ENCODE results near the gene LGALS7B. TPM values are rescaled to one million over a fixed set of nuclear protein-coding genes. Genes with fewer than 3 reads are reported as not detected.

Gene LGALS7B
- polyA plus RNA-seq, 1 donor from 2014 or later, result not detected

GRCh38 chr19:38815059-38816001, 26.3 kb downstream of the LGALS7B start:
- Histone ChIP-seq H3F3A (ENCODE audit: insufficient read depth, low read length, poor library complexity, severe bottlenecking) (no peaks in the 10 kb centered on the region), H3K27me3 (ENCODE audit: insufficient read depth, low read depth, low read length) (no peaks in the 10 kb centered on the region), H3K79me2 (replicated peaks; ENCODE audit: insufficient read depth, low read length) (no peaks in the 10 kb centered on the region), H3K27ac (ENCODE audit: low read length) (no peak overlapping the region), H2AFZ (ENCODE audit: low read depth, low read length) (no peak overlapping the region), H4K20me1 (ENCODE audit: insufficient read depth) (no peaks in the 10 kb centered on the region), H3K9me3 (ENCODE audit: low read length) (no peaks in the 10 kb centered on the region), H3K9me2 (ENCODE audit: insufficient read depth, low read length) (no peaks in the 10 kb centered on the region), H3K9ac (ENCODE audit: low read length) (no peak overlapping the region), H3K36me3 (ENCODE audit: insufficient read depth, low read length) (no peaks in the 10 kb centered on the region), H3K4me2 (ENCODE audit: low read length) (no peak overlapping the region), H3K4me3 (ENCODE audit: low read length) (no peak overlapping the region)
- TF ChIP-seq, protein P1, sequence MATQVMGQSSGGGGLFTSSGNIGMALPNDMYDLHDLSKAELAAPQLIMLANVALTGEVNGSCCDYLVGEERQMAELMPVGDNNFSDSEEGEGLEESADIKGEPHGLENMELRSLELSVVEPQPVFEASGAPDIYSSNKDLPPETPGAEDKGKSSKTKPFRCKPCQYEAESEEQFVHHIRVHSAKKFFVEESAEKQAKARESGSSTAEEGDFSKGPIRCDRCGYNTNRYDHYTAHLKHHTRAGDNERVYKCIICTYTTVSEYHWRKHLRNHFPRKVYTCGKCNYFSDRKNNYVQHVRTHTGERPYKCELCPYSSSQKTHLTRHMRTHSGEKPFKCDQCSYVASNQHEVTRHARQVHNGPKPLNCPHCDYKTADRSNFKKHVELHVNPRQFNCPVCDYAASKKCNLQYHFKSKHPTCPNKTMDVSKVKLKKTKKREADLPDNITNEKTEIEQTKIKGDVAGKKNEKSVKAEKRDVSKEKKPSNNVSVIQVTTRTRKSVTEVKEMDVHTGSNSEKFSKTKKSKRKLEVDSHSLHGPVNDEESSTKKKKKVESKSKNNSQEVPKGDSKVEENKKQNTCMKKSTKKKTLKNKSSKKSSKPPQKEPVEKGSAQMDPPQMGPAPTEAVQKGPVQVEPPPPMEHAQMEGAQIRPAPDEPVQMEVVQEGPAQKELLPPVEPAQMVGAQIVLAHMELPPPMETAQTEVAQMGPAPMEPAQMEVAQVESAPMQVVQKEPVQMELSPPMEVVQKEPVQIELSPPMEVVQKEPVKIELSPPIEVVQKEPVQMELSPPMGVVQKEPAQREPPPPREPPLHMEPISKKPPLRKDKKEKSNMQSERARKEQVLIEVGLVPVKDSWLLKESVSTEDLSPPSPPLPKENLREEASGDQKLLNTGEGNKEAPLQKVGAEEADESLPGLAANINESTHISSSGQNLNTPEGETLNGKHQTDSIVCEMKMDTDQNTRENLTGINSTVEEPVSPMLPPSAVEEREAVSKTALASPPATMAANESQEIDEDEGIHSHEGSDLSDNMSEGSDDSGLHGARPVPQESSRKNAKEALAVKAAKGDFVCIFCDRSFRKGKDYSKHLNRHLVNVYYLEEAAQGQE (IDR thresholded peaks at IDR 0.05; ENCODE audit: borderline replicate concordance), result no peak
- TF ChIP-seq RAD21 (conservative IDR thresholded peaks at IDR 0.05) (no peak), MXI1 (conservative IDR thresholded peaks at IDR 0.05; ENCODE audit: poor library complexity, severe bottlenecking) (no peak), CTCF (IDR thresholded peaks at IDR 0.05; ENCODE audit: poor library complexity, severe bottlenecking) (no peak), EP300 (conservative IDR thresholded peaks at IDR 0.05; ENCODE audit: poor library complexity, severe bottlenecking) (no peak), POLR2AphosphoS5 (IDR thresholded peaks at IDR 0.05) (no peak), TAF1 (IDR thresholded peaks at IDR 0.05; ENCODE audit: low read depth) (no peak), EZH2 (IDR thresholded peaks at IDR 0.05; ENCODE audit: borderline replicate concordance, insufficient read depth, low read length, poor library complexity, severe bottlenecking) (no peak), SMC3 (conservative IDR thresholded peaks at IDR 0.05; ENCODE audit: poor library complexity) (no peak)

DNA sequence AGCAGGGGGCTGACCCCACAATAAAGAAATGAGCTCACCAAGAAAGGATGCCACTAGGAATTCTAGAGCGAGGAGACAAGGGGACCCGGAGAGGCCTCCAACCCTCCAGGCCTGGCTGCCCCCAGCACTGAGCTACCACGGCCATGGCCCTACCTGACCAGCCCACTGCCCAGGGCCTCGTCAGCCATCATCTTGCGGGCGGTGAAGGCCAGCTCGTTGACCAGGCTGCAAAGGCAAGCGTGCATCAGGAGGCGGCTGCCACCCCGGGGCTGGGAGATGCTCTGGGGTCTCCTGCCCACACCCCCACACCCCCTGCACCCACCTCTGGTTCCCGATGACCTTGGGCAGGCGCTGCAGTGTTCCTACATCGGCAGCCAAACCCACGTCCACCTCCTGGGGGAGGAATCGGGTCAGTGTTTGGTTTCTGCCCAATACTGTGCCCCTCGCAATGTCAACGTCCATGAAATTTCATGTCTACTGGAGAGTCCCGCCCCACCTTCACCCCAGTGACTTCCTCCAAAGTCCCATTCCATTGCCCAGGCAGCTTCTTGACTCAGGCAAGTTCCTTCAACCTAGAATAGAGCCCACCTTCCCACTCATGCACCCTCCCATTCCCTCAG, 27.2 kb downstream of the LGALS7B start:
- Histone ChIP-seq H3K4me2 (ENCODE audit: low read length) (no peak overlapping the region), H4K20me1 (ENCODE audit: insufficient read depth) (no peaks in the 10 kb centered on the region), H3K4me3 (ENCODE audit: low read length) (no peak overlapping the region), H2AFZ (ENCODE audit: low read depth, low read length) (no peak overlapping the region), H3K9me2 (ENCODE audit: insufficient read depth, low read length) (no peaks in the 10 kb centered on the region), H3K79me2 (replicated peaks; ENCODE audit: insufficient read depth, low read length) (no peaks in the 10 kb centered on the region), H3K36me3 (ENCODE audit: insufficient read depth, low read length) (no peaks in the 10 kb centered on the region), H3K9ac (ENCODE audit: low read length) (no peak overlapping the region), H3K27me3 (ENCODE audit: insufficient read depth, low read depth, low read length) (no peaks in the 10 kb centered on the region), H3K9me3 (ENCODE audit: low read length) (no peaks in the 10 kb centered on the region), H3F3A (ENCODE audit: insufficient read depth, low read length, poor library complexity, severe bottlenecking) (no peaks in the 10 kb centered on the region), H3K27ac (ENCODE audit: low read length) (no peak overlapping the region)
- TF ChIP-seq, protein P1 (IDR thresholded peaks at IDR 0.05; ENCODE audit: borderline replicate concordance), result no peak
- TF ChIP-seq TAF1 (IDR thresholded peaks at IDR 0.05; ENCODE audit: low read depth) (no peak), RAD21 (conservative IDR thresholded peaks at IDR 0.05) (no peak)
